Right lobe of liver (tissue), 6 donors: ENCODE results near the gene SCN3B. TPM values are rescaled to one million over a fixed set of nuclear protein-coding genes. Genes with fewer than 3 reads are reported as not detected.

ENCODE experiments used
- ATAC-seq, 4 donors: fragments of 200-7000 bp; cut with Tn5 transposase; one replicate each; pipeline ENCODE4 v1.9.1; 2020; ENCODE audit warnings: mild to moderate bottlenecking in 4 of 4, moderate library complexity in 4 of 4
- DNase-seq, 3 donors: peaks; one replicate each; pipeline ENCODE4 v3.0.0-alpha.2; 2020
- H3K27ac ChIP-seq, 3 donors: fragments of 200-600 bp; one replicate each; pipeline ENCODE4 v1.8.0; 2022
- H3K27me3 ChIP-seq, 2 donors: fragments of 200-600 bp; one replicate each; pipeline ENCODE4 v1.8.0; 2022
- H3K36me3 ChIP-seq, 4 donors: fragments of 200-600 bp; sonication (generic) in 1 of 4; one replicate each; pipeline versions ENCODE4 v1.5.1 to v1.8.0; 2017 to 2022; ENCODE audit warnings: control low read depth in 1 of 4
- H3K4me1 ChIP-seq, 4 donors: fragments of 200-600 bp; sonication (generic) in 1 of 4; one replicate each; pipeline versions ENCODE4 v1.5.1 to v1.8.0; 2017 to 2022; ENCODE audit warnings: control low read depth in 1 of 4
- H3K4me3 ChIP-seq, 3 donors: fragments of 200-600 bp; one replicate each; pipeline ENCODE4 v1.8.0; 2022
- H3K9me3 ChIP-seq, 4 donors: fragments of 200-600 bp; sonication (generic) in 1 of 4; one replicate each; pipeline versions ENCODE4 v1.5.1 to v1.8.0; 2017 to 2022; ENCODE audit warnings: control low read depth in 1 of 4
- POLR2A ChIP-seq: fragments of 450-650 bp; IDR thresholded peaks from one replicate; pipeline ENCODE4 v1.6.1; 2017; ENCODE audit warnings: antibody characterized with exemption, mild to moderate bottlenecking
- WGBS: methylation state at CpG from one replicate; pipeline ENCODE4 v1.1.6; 2018; ENCODE audit warnings: low coverage, low lambda C conversion rate; ENCODE audit not compliant: insufficient coverage; ENCODE audit errors: missing lambda C conversion rate; 5-methylcytosine and 5-hydroxymethylcytosine counted together
- intact Hi-C, 2 donors: fragments of 100-400 bp; cut with DNase I; formaldehyde crosslinking; loops; one replicate each; pipeline versions ENCODE4 v1.11.2 to v1.14.1; 2022
- total RNA-seq, 6 experiments: library from RNA; depleted of rRNA in 2 of 6; stranded (reverse); fragments of >200 nt in 2 of 6; fragmentation: NEBNext Ultra II Directional in 3 of 6; extraction: Animal tissue kit (Norgen Biotek cat#: 25700) in 3 of 6; gene quantifications; one replicate each; pipeline versions ENCODE4 v1.1.0 to v1.2.4, GENCODE V29; 2016 to 2023
- TF ChIP-seq, protein P1 (sequence below), 4 donors: fragments of 200-600 bp in 3 of 4; fragments of 450-650 bp in 1 of 4; IDR thresholded peaks; one replicate each; pipeline versions ENCODE4 v1.5.1 to v1.8.0; 2016 to 2022; ENCODE audit warnings: antibody characterized with exemption in 4 of 4, mild to moderate bottlenecking in 2 of 4
- donor health status: DM: no; HTN: yes; CAD: no.
- donor health status: DM: no; HTN: no; CAD: no.
- donor health status: DM: no; HTN: no; CAD: no.
- donor health status: DM: no; HTN: yes; CAD: no.
- donor health status: DM: no; HTN: yes; CAD: no.

SCN3B gene
- total RNA-seq, 6 experiments from 2014 or later = 0.04 to 0.20 (median 0.09) TPM; not detected in 1

DNA sequence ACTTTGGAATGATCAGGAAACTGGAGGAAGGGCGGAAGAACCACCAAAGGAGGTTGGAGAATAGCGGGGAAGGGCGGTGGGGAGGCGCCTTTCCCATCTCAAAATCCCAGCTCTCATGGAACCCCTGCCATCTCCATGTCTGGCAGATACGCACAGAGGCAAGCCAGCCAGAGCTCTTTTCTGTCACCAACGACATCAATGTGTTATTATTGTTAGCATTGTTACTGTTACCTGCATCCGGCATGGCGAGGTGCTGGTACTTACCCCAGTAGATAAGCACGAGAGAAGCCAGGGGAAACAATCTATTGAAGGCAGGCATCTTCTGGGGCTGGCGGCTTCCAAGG, 969 bp downstream of the SCN3B start:
- 5% methylated on average over 8 of the region's 10 CpGs for WGBS
- Histone ChIP-seq H3K9me3 (no peaks in the 10 kb centered on the region), H3K4me1 (peaks cover 0 to 5% (median 0%) of the 10 kb centered on the region in 4 donors), H3K27me3 (no peaks in the 10 kb centered on the region), H3K27ac (no peak overlapping the region), H3K36me3 (no peaks in the 10 kb centered on the region), H3K4me3 (no peak overlapping the region)
- intact Hi-C loops = no loop called here
- TF ChIP-seq, protein P1, sequence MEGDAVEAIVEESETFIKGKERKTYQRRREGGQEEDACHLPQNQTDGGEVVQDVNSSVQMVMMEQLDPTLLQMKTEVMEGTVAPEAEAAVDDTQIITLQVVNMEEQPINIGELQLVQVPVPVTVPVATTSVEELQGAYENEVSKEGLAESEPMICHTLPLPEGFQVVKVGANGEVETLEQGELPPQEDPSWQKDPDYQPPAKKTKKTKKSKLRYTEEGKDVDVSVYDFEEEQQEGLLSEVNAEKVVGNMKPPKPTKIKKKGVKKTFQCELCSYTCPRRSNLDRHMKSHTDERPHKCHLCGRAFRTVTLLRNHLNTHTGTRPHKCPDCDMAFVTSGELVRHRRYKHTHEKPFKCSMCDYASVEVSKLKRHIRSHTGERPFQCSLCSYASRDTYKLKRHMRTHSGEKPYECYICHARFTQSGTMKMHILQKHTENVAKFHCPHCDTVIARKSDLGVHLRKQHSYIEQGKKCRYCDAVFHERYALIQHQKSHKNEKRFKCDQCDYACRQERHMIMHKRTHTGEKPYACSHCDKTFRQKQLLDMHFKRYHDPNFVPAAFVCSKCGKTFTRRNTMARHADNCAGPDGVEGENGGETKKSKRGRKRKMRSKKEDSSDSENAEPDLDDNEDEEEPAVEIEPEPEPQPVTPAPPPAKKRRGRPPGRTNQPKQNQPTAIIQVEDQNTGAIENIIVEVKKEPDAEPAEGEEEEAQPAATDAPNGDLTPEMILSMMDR (IDR thresholded peaks at IDR 0.05) = no peak
- no peak for TF ChIP-seq POLR2A
- ATAC-seq (no peak), DNase-seq (no peak)

DNA sequence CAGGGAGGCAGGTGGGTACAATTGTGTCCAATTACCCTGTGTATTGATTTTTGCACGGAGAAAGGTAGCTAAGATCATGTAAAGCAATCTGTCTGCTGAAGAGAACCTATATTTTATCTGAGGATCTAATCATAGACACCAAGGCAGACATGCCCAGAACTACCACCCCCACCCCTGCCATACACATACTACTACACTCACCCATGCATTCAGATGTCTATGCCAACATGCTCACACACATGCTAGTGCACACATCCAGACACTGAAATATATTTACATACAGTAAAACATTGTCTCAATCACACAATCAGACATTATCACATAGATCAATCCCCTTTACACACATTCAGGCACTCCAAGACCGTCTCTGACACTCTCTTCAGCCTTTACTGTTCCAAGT, 1.8 kb downstream of the SCN3B start:
- Histone ChIP-seq H3K4me1 (peaks cover 0 to 5% (median 0%) of the 10 kb centered on the region in 4 donors), H3K4me3 (no peak overlapping the region), H3K27me3 (no peaks in the 10 kb centered on the region), H3K36me3 (no peaks in the 10 kb centered on the region), H3K27ac (no peak overlapping the region), H3K9me3 (no peaks in the 10 kb centered on the region)
- intact Hi-C loops = no loop called here
- no peak for DNase-seq
- ATAC-seq = no peak
- 7% methylated on average over 1 of the region's 2 CpGs for WGBS
- TF ChIP-seq POLR2A = no peak
- TF ChIP-seq, protein P1 (IDR thresholded peaks at IDR 0.05) = no peak

GRCh38 chr11:123650901-123651300, 3.5 kb downstream of the SCN3B start:
- Histone ChIP-seq H3K27ac (no peak overlapping the region), H3K9me3 (no peaks in the 10 kb centered on the region), H3K36me3 (no peaks in the 10 kb centered on the region), H3K4me3 (no peak overlapping the region), H3K27me3 (no peaks in the 10 kb centered on the region), H3K4me1 (peaks cover 0 to 5% (median 0%) of the 10 kb centered on the region in 4 donors)
- intact Hi-C loops = no loop called here
- DNase-seq (no peak), ATAC-seq (no peak)
- no peak for TF ChIP-seq POLR2A
- TF ChIP-seq, protein P1 (IDR thresholded peaks at IDR 0.05) = no peak
- 51% methylated on average over 2 of the region's 2 CpGs for WGBS

DNA sequence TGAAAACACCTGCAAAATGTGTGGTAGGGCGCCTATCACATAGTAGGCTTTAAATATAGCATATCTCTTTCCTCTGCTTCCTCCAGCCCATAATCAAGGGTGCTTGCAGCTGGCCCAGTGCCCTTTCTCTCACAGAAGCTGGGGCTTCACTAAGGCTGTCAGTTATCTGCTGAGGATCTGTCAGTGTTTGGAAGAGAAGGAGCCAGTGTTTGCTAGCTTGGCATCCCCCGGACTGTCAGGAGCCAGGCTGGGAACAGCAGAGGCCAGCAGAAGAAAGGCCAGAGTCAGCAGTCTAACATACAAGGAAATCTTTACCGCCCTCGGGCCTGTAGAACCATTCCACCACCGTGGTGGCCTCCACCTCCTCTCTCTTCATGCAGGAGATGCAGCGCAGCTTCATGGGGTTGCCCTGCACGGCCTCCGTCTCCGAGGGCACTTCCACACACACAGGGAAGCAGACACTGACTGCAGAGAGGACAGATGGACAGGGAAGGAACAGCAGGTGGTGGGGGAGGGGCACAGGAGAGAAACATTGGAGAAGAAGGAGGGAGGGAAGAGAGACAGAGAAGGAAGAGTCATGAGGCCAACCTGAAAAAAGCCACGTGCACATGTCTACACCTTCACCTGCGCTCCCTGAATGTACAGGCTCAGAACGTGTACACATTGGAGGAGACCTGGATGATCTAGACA, 9.0 kb downstream of the SCN3B start:
- no peaks in the 10 kb centered on the region for H3K27me3 ChIP-seq
- no peaks in the 10 kb centered on the region for H3K9me3 ChIP-seq

More for the DNA sequence above, 9.0 kb downstream of the SCN3B start:
- no peaks in the 10 kb centered on the region for H3K4me1 ChIP-seq
- intact Hi-C loops = no loop called here
- ATAC-seq (no peak), DNase-seq (no peak)
- no peak overlapping the region for H3K4me3 ChIP-seq
- 45% methylated on average over 8 of the region's 12 CpGs for WGBS
- no peak for TF ChIP-seq POLR2A
- TF ChIP-seq, protein P1 (IDR thresholded peaks at IDR 0.05) = no peak
- H3K27ac ChIP-seq = no peak overlapping the region
- no peaks in the 10 kb centered on the region for H3K36me3 ChIP-seq
